Testis (tissue), 2 donors: Measurements from ENCODE around the gene C1QTNF5.

ENCODE experiments used
- CTCF ChIP-seq, 3 experiments: fragments of 450-650 bp in 2 of 3; fragments of 200-600 bp in 1 of 3; sonication (generic) in 1 of 3; IDR thresholded peaks; one replicate each; pipeline ENCODE4 v1.5.1; 2016 to 2019; ENCODE audit warnings: antibody characterized with exemption in 3 of 3, mild to moderate bottlenecking in 2 of 3, moderate library complexity in 1 of 3
- POLR2A ChIP-seq: fragments of 450-650 bp; IDR thresholded peaks from one replicate; pipeline ENCODE4 v1.6.1; 2017; ENCODE audit warnings: antibody characterized with exemption, mild to moderate bottlenecking, moderate library complexity

DNA sequence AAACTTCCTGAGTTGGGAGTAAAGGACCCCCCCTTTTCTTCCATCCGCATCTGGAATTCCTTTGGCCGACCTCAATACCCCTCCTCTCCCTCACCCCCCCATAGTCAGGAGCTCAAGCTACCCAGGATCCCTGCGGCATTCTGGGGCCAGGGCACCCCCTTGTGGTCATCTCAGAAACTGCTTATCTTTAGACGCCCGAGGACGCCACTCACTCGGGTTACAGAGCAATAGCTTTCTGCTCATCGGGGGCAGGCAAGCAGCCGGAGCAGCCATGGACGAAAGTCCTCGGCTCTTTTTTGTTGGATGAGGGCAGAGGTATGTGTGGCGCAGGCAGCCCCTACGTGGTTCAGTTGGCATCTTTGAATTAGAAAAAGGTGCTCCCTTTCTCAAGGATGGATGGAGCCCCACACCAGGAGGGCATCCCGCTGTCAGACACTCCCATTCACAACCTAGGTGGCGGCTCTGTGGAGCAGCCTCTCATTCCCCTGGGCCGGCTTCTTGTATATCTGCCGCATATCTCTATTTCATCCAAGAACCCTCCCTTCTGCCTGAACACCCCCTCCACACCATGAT lies 2.3 kb downstream of the C1QTNF5 start:
- peak; percentile 61 to 83 (median 82) for TF ChIP-seq CTCF (IDR thresholded peaks at IDR 0.05)
- TF ChIP-seq POLR2A = no peak
